OCI-LY3 (cell line): ENCODE measurements around the gene TNFAIP8L3.
"Not testable (repeated sequence)": the region's sequence is repeated elsewhere in the genome, so short reads cannot be mapped to it uniquely, and the experiment has no call there.

Experiments
- H2AFZ ChIP-seq: fragments of 200-600, 300-600 bp; shearing (Covaris generic); 2 replicates; pipeline ENCODE4 v1.6.0; 2014; ENCODE audit warnings: antibody characterized with exemption, low read depth, low read length
- H3K27ac ChIP-seq: fragments of 200-600, 300-600 bp; sonication (generic); 2 replicates; pipeline ENCODE4 v1.5.1; 2014; ENCODE audit warnings: mild to moderate bottlenecking, low read length, moderate library complexity, mixed read lengths
- H3K27me3 ChIP-seq: fragments of 200-600, 300-600 bp; sonication (generic); 2 replicates; pipeline ENCODE4 v1.6.1; 2014; ENCODE audit warnings: low read depth, low read length, mixed read lengths
- H3K36me3 ChIP-seq: fragments of 200-600, 300-600 bp; sonication (generic); replicated peaks from 2 replicates; pipeline ENCODE3; 2014; ENCODE audit warnings: low read depth, low read length, mixed read lengths
- H3K4me1 ChIP-seq: fragments of 300-600, 200-600 bp; sonication (generic); 2 replicates; pipeline ENCODE4 v1.6.1; 2014; ENCODE audit warnings: low read length, mixed read lengths
- H3K4me2 ChIP-seq: fragments of 200-600, 300-600 bp; sonication (generic); 2 replicates; pipeline ENCODE4 v1.6.1; 2014; ENCODE audit warnings: low read length, mixed read lengths
- H3K4me3 ChIP-seq: fragments of 300-600, 200-600 bp; sonication (generic); 2 replicates; pipeline ENCODE4 v1.5.1; 2014; ENCODE audit warnings: antibody characterized with exemption, mild to moderate bottlenecking, low read length, moderate library complexity
- H3K79me2 ChIP-seq: fragments of 300-600, 200-600 bp; shearing (Covaris generic); 2 replicates; pipeline ENCODE4 v1.6.1; 2014; ENCODE audit warnings: mild to moderate bottlenecking, low read length, mixed read lengths
- H3K9ac ChIP-seq: fragments of 300-600, 200-600 bp; shearing (Covaris generic); 2 replicates; pipeline ENCODE4 v1.6.0; 2014; ENCODE audit warnings: mild to moderate bottlenecking, low read length, moderate library complexity
- H3K9me3 ChIP-seq: fragments of 200-600, 300-600 bp; shearing (Covaris generic); 2 replicates; pipeline ENCODE4 v1.6.1; 2014; ENCODE audit warnings: low read length, mixed read lengths; ENCODE audit not compliant: insufficient read depth
- H4K20me1 ChIP-seq: fragments of 200-600, 300-600 bp; sonication (generic); 2 replicates; pipeline ENCODE4 v1.6.1; 2016; ENCODE audit warnings: low read length, mixed read lengths; ENCODE audit not compliant: insufficient read depth
- CTCF ChIP-seq: fragments of 200-600, 300-600 bp; sonication (generic); IDR thresholded peaks from 2 replicates; pipeline ENCODE4 v1.5.1; 2014; ENCODE audit warnings: antibody characterized with exemption, low read length, low read depth
- EZH2phosphoT487 ChIP-seq: fragments of 200-600 bp; shearing (Covaris generic); IDR thresholded peaks from 2 replicates; pipeline ENCODE4 v1.6.1; 2018; ENCODE audit warnings: antibody characterized with exemption, mixed run types, low read depth

Gene TNFAIP8L3

GRCh38 chr15:51129535-51130188 lies 35.0 kb upstream of the TNFAIP8L3 start:
- H3K9ac ChIP-seq = no peak overlapping the region
- no peak overlapping the region for H3K4me2 ChIP-seq
- peaks cover 4% of the 10 kb centered on the region; the same call in 1 of the 2 replicates for H3K4me1 ChIP-seq
- no peaks in the 10 kb centered on the region for H3K27me3 ChIP-seq
- H3K36me3 ChIP-seq = no peaks in the 10 kb centered on the region
- H4K20me1 ChIP-seq = no peaks in the 10 kb centered on the region
- no peak overlapping the region for H2AFZ ChIP-seq
- no peak overlapping the region for H3K4me3 ChIP-seq
- no peak for TF ChIP-seq EZH2phosphoT487
- no peak for TF ChIP-seq CTCF
- no peak overlapping the region for H3K27ac ChIP-seq
- H3K79me2 ChIP-seq = no peaks in the 10 kb centered on the region
- H3K9me3 ChIP-seq = no peaks in the 10 kb centered on the region

DNA sequence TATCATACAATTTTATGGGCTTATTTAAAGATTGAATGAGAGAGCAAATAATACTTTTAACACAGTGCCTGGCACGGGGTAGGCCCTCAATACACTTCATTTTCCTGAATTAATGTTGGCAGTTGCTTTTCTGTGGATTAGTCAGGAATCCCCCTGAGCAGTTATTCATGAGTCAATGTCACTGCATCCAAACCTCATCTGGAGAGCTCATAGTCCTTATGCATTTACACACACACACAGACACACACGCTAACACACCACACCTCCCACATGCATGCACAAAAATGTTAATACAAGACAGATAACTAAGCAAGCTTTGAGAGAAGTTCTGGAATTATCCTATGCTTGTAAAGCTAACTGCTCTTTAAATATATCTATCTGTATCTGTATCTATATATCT lies 34.0 kb upstream of the TNFAIP8L3 start:
- Histone ChIP-seq H3K4me3 (no peak overlapping the region), H2AFZ (no peak overlapping the region), H3K9me3 (no peaks in the 10 kb centered on the region), H3K9ac (no peak overlapping the region), H3K4me2 (no peak overlapping the region), H3K36me3 (no peaks in the 10 kb centered on the region), H4K20me1 (no peaks in the 10 kb centered on the region), H3K79me2 (no peaks in the 10 kb centered on the region), H3K4me1 (peaks cover 4% of the 10 kb centered on the region; the same call in 1 of the 2 replicates), H3K27me3 (no peaks in the 10 kb centered on the region), H3K27ac (no peak overlapping the region)
- TF ChIP-seq EZH2phosphoT487 (no peak), CTCF (no peak)

DNA sequence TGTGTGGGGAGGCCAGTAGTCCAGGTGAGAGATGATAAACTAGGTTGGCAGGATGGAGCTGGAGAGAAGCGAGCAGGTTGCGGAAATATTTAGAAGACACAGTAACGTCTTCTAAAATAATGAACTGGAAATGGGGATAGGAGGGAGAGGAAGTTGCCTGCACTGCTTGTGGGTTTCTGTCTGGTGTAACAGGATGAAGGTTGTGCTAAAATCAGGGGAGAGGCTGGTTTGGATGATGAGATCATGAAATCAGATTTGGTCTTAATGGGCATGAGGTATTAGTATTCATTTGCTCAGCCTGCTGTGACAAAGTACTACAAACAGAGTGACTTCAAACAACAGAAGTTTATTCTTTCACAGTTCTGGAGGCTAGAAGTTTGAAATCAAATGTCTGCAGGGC lies 32.1 kb upstream of the TNFAIP8L3 start:
- no peak overlapping the region for H2AFZ ChIP-seq
- H4K20me1 ChIP-seq = no peaks in the 10 kb centered on the region
- no peak overlapping the region for H3K4me3 ChIP-seq
- no peaks in the 10 kb centered on the region for H3K36me3 ChIP-seq
- H3K4me2 ChIP-seq = no peak overlapping the region
- H3K9ac ChIP-seq = no peak overlapping the region
- no peaks in the 10 kb centered on the region for H3K79me2 ChIP-seq
- no peaks in the 10 kb centered on the region for H3K27me3 ChIP-seq
- no peaks in the 10 kb centered on the region for H3K9me3 ChIP-seq
- TF ChIP-seq EZH2phosphoT487 = no peak
- no peak for TF ChIP-seq CTCF
- no peak overlapping the region for H3K27ac ChIP-seq
- H3K4me1 ChIP-seq = peaks cover 4% of the 10 kb centered on the region; the same call in 1 of the 2 replicates

DNA sequence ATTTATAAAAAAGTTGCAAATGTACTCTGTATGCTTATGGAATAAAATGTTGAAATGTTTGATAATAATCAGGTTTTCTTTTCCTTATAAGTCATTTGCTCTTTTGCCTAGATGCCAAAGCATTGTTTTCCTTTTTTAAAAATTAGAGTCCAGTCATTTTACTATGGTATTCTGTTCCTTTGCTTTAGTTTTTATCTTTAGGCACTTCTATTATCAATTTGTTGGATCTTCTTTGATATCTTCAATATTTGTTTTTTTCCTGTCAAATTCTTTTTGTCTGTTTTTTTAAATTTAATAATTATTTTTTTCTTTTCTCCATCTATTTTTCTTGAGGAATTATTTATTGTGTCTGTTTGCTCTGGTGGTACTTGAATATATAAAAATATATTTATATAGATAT lies 28.3 kb upstream of the TNFAIP8L3 start:
- not testable (repeated sequence) for H3K9ac ChIP-seq, H3K27ac ChIP-seq, H2AFZ ChIP-seq, H3K27me3 ChIP-seq, H3K4me2 ChIP-seq, H3K79me2 ChIP-seq, H3K4me1 ChIP-seq, H3K4me3 ChIP-seq, H4K20me1 ChIP-seq, H3K36me3 ChIP-seq, H3K9me3 ChIP-seq
